PC-3 (cell line): ENCODE measurements around the gene PRKN.

Source experiments
- CTCF ChIP-seq: fragments of 300-600 bp; sonication (generic); conservative IDR thresholded peaks from 2 replicates; pipeline ENCODE4 v1.5.1; 2017; ENCODE audit warnings: antibody characterized with exemption, low read depth, mild to moderate bottlenecking, low read length
- EZH2 ChIP-seq: fragments of 300-600 bp; sonication (generic); IDR thresholded peaks from one replicate; pipeline ENCODE4 v1.6.1; 2017; ENCODE audit warnings: antibody characterized with exemption, mild to moderate bottlenecking, low read length; ENCODE audit not compliant: unreplicated experiment

- TF ChIP-seq EZH2, result no peak
- no peak for TF ChIP-seq CTCF
Observed at GRCh38 chr6:162770955-162771354, 43.4 kb upstream of the PRKN start.
